MM.1S (cell line): ENCODE data around the gene NEDD4L.

Experiments
- EZH2 ChIP-seq: fragments of 300-600 bp; sonication (generic); optimal IDR thresholded peaks from 2 replicates; pipeline ENCODE3; 2017; ENCODE audit warnings: low read depth, mild to moderate bottlenecking, antibody characterized with exemption, low read length, mixed read lengths
- EZH2phosphoT487 ChIP-seq: fragments of 300-600 bp; sonication (generic); IDR thresholded peaks from 2 replicates; pipeline ENCODE4 v1.6.1; 2018; ENCODE audit warnings: antibody characterized with exemption, low read length
- TF ChIP-seq, protein P1 (sequence below): fragments of 300-600 bp; sonication (generic); IDR thresholded peaks from 2 replicates; pipeline ENCODE4 v1.5.1; 2016; ENCODE audit warnings: antibody characterized with exemption, low read length, mixed read lengths

DNA sequence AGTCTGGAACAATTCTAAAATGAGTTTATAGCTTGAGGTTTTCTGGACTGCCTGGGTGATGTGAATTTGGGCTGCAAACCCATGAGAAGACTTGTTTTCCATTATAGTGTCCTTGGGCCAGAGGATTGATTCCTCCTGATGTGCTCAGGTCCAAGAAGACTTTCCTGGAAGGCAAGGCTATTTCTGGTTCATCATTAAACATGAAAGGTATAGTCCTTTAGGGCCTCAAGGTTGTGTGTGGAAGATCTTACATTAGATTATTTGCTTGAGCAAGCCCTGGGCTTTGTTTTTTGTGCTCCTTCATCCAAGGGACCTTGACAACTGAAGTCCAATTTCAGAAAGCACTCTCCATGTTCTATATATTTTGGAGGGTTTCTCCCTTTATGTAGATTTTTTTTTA lies 26.8 kb upstream of the NEDD4L start:
- TF ChIP-seq, protein P1, sequence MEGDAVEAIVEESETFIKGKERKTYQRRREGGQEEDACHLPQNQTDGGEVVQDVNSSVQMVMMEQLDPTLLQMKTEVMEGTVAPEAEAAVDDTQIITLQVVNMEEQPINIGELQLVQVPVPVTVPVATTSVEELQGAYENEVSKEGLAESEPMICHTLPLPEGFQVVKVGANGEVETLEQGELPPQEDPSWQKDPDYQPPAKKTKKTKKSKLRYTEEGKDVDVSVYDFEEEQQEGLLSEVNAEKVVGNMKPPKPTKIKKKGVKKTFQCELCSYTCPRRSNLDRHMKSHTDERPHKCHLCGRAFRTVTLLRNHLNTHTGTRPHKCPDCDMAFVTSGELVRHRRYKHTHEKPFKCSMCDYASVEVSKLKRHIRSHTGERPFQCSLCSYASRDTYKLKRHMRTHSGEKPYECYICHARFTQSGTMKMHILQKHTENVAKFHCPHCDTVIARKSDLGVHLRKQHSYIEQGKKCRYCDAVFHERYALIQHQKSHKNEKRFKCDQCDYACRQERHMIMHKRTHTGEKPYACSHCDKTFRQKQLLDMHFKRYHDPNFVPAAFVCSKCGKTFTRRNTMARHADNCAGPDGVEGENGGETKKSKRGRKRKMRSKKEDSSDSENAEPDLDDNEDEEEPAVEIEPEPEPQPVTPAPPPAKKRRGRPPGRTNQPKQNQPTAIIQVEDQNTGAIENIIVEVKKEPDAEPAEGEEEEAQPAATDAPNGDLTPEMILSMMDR, result no peak
- no peak for TF ChIP-seq EZH2phosphoT487
- no peak for TF ChIP-seq EZH2
